Measurements from ENCODE around the gene MGAT4D. TPM values are rescaled to one million over a fixed set of nuclear protein-coding genes. Genes with fewer than 3 reads are reported as not detected.
"Not testable (repeated sequence)": the region's sequence is repeated elsewhere in the genome, so short reads cannot be mapped to it uniquely, and the experiment has no call there.

MGAT4D gene
- total RNA-seq, 1 donor from 2014 or later, result not detected

GRCh38 chr4:140426610-140427105 lies 71.4 kb downstream of the MGAT4D start:
- H3K4me3 ChIP-seq (ENCODE audit: insufficient read depth, low read depth, low read length), result peak overlapping the region; percentile 86
- Mint-ChIP-seq H3K9me3 (ENCODE audit: unreplicated experiment) (no peaks in the 10 kb centered on the region), H3K4me1 (ENCODE audit: low read depth, unreplicated experiment) (no peaks in the 10 kb centered on the region), H3K27ac (ENCODE audit: unreplicated experiment) (no peak overlapping the region), H3K36me3 (ENCODE audit: low read depth, unreplicated experiment) (no peaks in the 10 kb centered on the region), H3K27me3 (ENCODE audit: low read depth, unreplicated experiment) (no peaks in the 10 kb centered on the region), H3K4me3 (ENCODE audit: unreplicated experiment) (peak overlapping the region; percentile 89)
- H3K9ac ChIP-seq (ENCODE audit: low read length), result peak overlapping the region; percentile 81
- peak overlapping the region; percentile 100 for H2AFZ ChIP-seq (ENCODE audit: low read depth, low read length)
- peak overlapping the region; percentile 97 for H3K4me2 ChIP-seq (ENCODE audit: low read length)
- peaks cover 6% of the 10 kb centered on the region for H3K4me1 ChIP-seq (ENCODE audit: insufficient read depth, low read length)
- FAIRE-seq, result no peak
- no peaks in the 10 kb centered on the region for H3K27me3 ChIP-seq (ENCODE audit: insufficient read depth, low read length)
- H4K20me1 ChIP-seq (ENCODE audit: insufficient read depth, low read length), result no peaks in the 10 kb centered on the region
- H3K27ac ChIP-seq (ENCODE audit: low read depth, low read length), result peak overlapping the region; percentile 62
- no peaks in the 10 kb centered on the region for H3K79me2 ChIP-seq (ENCODE audit: insufficient read depth, low read length)
- TF ChIP-seq EZH2 (IDR thresholded peaks at IDR 0.05; ENCODE audit: insufficient read depth, low read length) (no peak), CTCF (IDR thresholded peaks at IDR 0.05; ENCODE audit: insufficient read depth, low read depth, low read length) (no peak)
- no peak for DNase-seq (ENCODE audit: low read depth)
- H3K9me3 ChIP-seq (ENCODE audit: insufficient read depth, low read depth, low read length), result no peaks in the 10 kb centered on the region
- H3K36me3 ChIP-seq (ENCODE audit: insufficient read depth, low read length), result no peaks in the 10 kb centered on the region

GRCh38 chr4:140423106-140423505 lies 75.0 kb downstream of the MGAT4D start:
- H2AFZ ChIP-seq (ENCODE audit: low read depth, low read length), result no peak overlapping the region
- no peaks in the 10 kb centered on the region for H3K27me3 Mint-ChIP-seq (ENCODE audit: low read depth, unreplicated experiment)
- H3K36me3 Mint-ChIP-seq (ENCODE audit: low read depth, unreplicated experiment), result no peaks in the 10 kb centered on the region
- peak; percentile 36 for DNase-seq (ENCODE audit: low read depth)
- H3K9ac ChIP-seq (ENCODE audit: low read length), result no peak overlapping the region
- no peak overlapping the region for H3K4me2 ChIP-seq (ENCODE audit: low read length)
- H4K20me1 ChIP-seq (ENCODE audit: insufficient read depth, low read length), result no peaks in the 10 kb centered on the region
- no peak overlapping the region for H3K4me3 ChIP-seq (ENCODE audit: insufficient read depth, low read depth, low read length)
- H3K4me3 Mint-ChIP-seq (ENCODE audit: unreplicated experiment), result no peak overlapping the region
- no peaks in the 10 kb centered on the region for H3K36me3 ChIP-seq (ENCODE audit: insufficient read depth, low read length)
- no peaks in the 10 kb centered on the region for H3K79me2 ChIP-seq (ENCODE audit: insufficient read depth, low read length)
- H3K27ac ChIP-seq (ENCODE audit: low read depth, low read length), result no peak overlapping the region
- H3K4me1 ChIP-seq (ENCODE audit: insufficient read depth, low read length), result peaks cover 6% of the 10 kb centered on the region
- no peak for FAIRE-seq
- no peaks in the 10 kb centered on the region for H3K27me3 ChIP-seq (ENCODE audit: insufficient read depth, low read length)
- no peaks in the 10 kb centered on the region for H3K9me3 Mint-ChIP-seq (ENCODE audit: unreplicated experiment)
- H3K27ac Mint-ChIP-seq (ENCODE audit: unreplicated experiment), result no peak overlapping the region
- no peaks in the 10 kb centered on the region for H3K4me1 Mint-ChIP-seq (ENCODE audit: low read depth, unreplicated experiment)
- no peaks in the 10 kb centered on the region for H3K9me3 ChIP-seq (ENCODE audit: insufficient read depth, low read depth, low read length)
- TF ChIP-seq EZH2 (IDR thresholded peaks at IDR 0.05; ENCODE audit: insufficient read depth, low read length) (no peak), CTCF (IDR thresholded peaks at IDR 0.05; ENCODE audit: insufficient read depth, low read depth, low read length) (no peak)

GRCh38 chr4:140413130-140413969 lies 84.7 kb downstream of the MGAT4D start:
- H3K36me3 ChIP-seq (ENCODE audit: insufficient read depth, low read length); H3K9ac ChIP-seq (ENCODE audit: low read length); H2AFZ ChIP-seq (ENCODE audit: low read depth, low read length); H3K27me3 Mint-ChIP-seq (ENCODE audit: low read depth, unreplicated experiment); H3K4me1 Mint-ChIP-seq (ENCODE audit: low read depth, unreplicated experiment); H3K27me3 ChIP-seq (ENCODE audit: insufficient read depth, low read length); H4K20me1 ChIP-seq (ENCODE audit: insufficient read depth, low read length); H3K4me1 ChIP-seq (ENCODE audit: insufficient read depth, low read length); H3K9me3 Mint-ChIP-seq (ENCODE audit: unreplicated experiment); H3K27ac ChIP-seq (ENCODE audit: low read depth, low read length); H3K4me2 ChIP-seq (ENCODE audit: low read length); H3K36me3 Mint-ChIP-seq (ENCODE audit: low read depth, unreplicated experiment); H3K9me3 ChIP-seq (ENCODE audit: insufficient read depth, low read depth, low read length); H3K4me3 Mint-ChIP-seq (ENCODE audit: unreplicated experiment); DNase-seq (ENCODE audit: low read depth); H3K79me2 ChIP-seq (ENCODE audit: insufficient read depth, low read length); FAIRE-seq; H3K27ac Mint-ChIP-seq (ENCODE audit: unreplicated experiment); H3K4me3 ChIP-seq (ENCODE audit: insufficient read depth, low read depth, low read length): not testable (repeated sequence)

Measured in astrocyte (in vitro differentiated cells and primary cell).